B cell (primary cell): Measurements from ENCODE around the gene TENM4.

ENCODE experiments used
- EZH2 ChIP-seq: IDR thresholded peaks from 2 replicates; pipeline ENCODE4 v1.6.1; 2012; ENCODE audit warnings: borderline replicate concordance, low read depth, mild to moderate bottlenecking, moderate library complexity, low read length; ENCODE audit not compliant: insufficient read depth, poor library complexity, severe bottlenecking
- TF ChIP-seq, protein P1 (sequence below): fragments of 200-600 bp; IDR thresholded peaks from one replicate; pipeline ENCODE4 v1.8.0; 2022; ENCODE audit warnings: antibody characterized with exemption, mild to moderate bottlenecking

DNA sequence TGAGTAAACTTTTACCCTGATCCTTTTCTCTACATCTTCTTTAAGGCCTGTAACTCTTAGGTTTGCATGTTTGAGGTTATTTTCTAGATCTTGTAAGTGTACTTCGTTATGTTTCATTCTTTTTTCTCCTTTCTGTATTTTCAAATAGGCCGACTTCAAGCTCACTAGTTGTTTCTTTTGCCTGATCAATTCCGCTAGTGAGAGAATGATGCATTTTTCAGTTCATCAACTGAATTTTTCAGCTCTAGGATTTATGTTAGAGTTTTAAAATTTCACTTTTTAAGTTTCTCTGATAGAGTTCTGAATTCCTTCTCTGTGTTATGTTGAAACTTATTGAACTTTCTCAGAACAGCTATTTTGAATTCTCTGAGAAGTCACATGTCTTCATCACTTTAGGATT, 810.7 kb downstream of the TENM4 start:
- TF ChIP-seq, protein P1, sequence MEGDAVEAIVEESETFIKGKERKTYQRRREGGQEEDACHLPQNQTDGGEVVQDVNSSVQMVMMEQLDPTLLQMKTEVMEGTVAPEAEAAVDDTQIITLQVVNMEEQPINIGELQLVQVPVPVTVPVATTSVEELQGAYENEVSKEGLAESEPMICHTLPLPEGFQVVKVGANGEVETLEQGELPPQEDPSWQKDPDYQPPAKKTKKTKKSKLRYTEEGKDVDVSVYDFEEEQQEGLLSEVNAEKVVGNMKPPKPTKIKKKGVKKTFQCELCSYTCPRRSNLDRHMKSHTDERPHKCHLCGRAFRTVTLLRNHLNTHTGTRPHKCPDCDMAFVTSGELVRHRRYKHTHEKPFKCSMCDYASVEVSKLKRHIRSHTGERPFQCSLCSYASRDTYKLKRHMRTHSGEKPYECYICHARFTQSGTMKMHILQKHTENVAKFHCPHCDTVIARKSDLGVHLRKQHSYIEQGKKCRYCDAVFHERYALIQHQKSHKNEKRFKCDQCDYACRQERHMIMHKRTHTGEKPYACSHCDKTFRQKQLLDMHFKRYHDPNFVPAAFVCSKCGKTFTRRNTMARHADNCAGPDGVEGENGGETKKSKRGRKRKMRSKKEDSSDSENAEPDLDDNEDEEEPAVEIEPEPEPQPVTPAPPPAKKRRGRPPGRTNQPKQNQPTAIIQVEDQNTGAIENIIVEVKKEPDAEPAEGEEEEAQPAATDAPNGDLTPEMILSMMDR, result no peak
- TF ChIP-seq EZH2, result no peak
